Measurements from ENCODE around the gene MYL6B.
A peak's percentile ranks its signal among the peaks of the same experiment; 100 is the strongest.

MYL6B gene

DNA sequence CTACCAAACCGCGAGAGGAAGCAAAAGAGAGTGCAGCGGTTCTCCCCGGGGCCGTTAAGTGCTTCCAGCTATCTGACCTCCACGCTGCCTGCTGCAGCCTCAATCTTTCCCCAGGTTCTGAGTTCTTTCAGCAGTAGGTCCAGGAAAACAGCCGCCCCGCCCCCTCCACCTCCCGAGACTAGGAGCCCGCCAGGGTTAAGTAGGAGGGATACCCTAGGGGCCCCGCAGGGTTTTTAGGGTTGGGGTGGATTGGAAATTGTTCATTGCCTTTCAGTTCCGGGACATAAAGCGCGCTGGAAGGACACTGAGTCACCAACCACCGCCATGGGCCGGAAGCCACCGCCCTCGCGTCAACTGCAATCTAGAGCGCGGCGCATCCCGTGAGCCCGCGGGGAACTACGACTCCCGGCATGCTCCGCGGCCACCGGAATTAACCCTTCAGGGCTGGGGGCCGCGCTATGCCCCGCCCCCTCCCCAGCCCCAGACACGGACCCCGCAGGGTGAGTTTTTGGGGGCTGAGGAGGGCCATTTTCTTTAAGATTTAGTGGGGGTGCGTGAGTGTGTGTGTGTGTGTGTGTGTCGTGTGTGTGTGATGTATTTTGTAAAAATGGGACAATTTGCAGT, at the start of gene MYL6B:
TSS of gene MYL6B (plus strand) at position 456 of the 624 bp plus-strand sequence. CDS start 1,332 bp downstream, outside the sequence.
- peak; percentile 92 for DNase-seq (ENCODE audit: low read depth)

DNA sequence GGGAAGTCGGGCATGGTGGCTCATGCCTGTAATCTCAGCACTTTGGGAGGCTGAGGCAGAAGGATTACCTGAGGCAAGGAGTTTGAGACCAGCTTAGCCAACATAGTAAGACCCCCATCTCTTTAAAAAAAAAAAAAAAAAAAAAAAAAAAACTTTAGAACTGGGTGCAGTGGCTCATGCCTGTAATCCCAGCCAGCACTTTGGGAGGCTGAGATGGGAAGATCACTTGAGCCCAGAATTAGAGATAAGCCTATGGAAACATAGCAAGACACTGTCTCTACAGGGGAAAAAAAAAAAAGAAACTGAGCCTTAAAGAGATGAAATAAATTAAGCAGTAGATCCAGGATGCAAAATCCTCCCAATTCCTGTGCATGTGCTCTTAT, 49.7 kb upstream of the MYL6B start:
- H3K4me3 ChIP-seq (ENCODE audit: low read depth, low read length): no peak overlapping the region
- no peak for TF ChIP-seq CTCF (conservative IDR thresholded peaks at IDR 0.05; ENCODE audit: low read depth, low read length)
- no peak for DNase-seq (ENCODE audit: low read depth)

More for the DNA sequence above, at the start of gene MYL6B:
- peak within 1 kb of the TSS; percentile 62 for H3K4me3 ChIP-seq (ENCODE audit: low read depth, low read length)
- no peak for TF ChIP-seq CTCF (conservative IDR thresholded peaks at IDR 0.05; ENCODE audit: low read depth, low read length)

GRCh38 chr12:56103066-56103711, 49.2 kb upstream of the MYL6B start:
- TF ChIP-seq CTCF (conservative IDR thresholded peaks at IDR 0.05; ENCODE audit: low read depth, low read length): no peak
- no peak for DNase-seq (ENCODE audit: low read depth)
- no peak overlapping the region for H3K4me3 ChIP-seq (ENCODE audit: low read depth, low read length)

GRCh38 chr12:56103823-56104108, 48.6 kb upstream of the MYL6B start:
- DNase-seq (ENCODE audit: low read depth): no peak
- no peak for TF ChIP-seq CTCF (conservative IDR thresholded peaks at IDR 0.05; ENCODE audit: low read depth, low read length)
- peak overlapping the region; percentile 92 for H3K4me3 ChIP-seq (ENCODE audit: low read depth, low read length)

DNA sequence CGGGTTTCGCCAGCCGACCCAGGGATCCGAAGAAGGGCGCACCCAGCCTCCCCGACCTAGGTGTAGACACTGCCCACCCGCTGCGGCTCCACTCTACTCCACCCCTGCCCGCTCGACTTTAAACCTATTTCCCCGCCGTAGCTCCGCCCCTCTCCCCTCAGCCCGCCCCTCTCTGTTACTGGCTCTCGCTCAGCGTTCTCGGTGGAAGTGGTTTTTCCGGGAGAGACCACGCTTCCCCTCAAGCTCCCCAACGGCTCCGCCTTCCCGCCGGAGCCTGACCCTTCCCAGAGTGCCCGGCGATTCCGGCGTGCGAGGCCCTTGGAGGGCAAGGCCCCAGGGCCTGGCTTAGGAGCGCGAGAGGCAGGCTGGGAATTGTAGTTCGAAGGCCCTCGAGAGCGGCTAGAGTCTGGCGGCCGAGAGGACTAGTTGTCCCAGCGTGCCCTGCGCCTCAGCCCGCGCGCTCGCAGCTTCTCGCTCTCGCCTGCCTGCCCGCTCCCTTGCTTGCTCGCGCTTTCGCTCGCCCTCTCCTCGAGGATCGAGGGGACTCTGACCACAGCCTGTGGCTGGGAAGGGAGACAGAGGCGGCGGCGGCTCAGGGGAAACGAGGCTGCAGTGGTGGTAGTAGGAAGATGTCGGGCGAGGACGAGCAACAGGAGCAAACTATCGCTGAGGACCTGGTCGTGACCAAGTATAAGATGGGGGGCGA, 48.1 kb upstream of the MYL6B start, which contains the start of gene PA2G4:
TSS of gene PA2G4 (plus strand) at position 451 of the 706 bp plus-strand sequence. CDS start at position 630, 179 bp downstream.
- no peak for TF ChIP-seq CTCF (conservative IDR thresholded peaks at IDR 0.05; ENCODE audit: low read depth, low read length)
- DNase-seq (ENCODE audit: low read depth): peak; percentile 99
- peak within 1 kb of the TSS; percentile 92 for H3K4me3 ChIP-seq (ENCODE audit: low read depth, low read length)

GRCh38 chr12:56104815-56105608, 47.4 kb upstream of the MYL6B start:
- peak; percentile 42 for DNase-seq (ENCODE audit: low read depth)
- H3K4me3 ChIP-seq (ENCODE audit: low read depth, low read length): peak overlapping the region; percentile 92
- peak; percentile 22 for TF ChIP-seq CTCF (conservative IDR thresholded peaks at IDR 0.05; ENCODE audit: low read depth, low read length)
